A549 (cell line): ENCODE measurements around the gene MTG2.

Source experiments
- BHLHE40 ChIP-seq: IDR thresholded peaks from 2 replicates; pipeline ENCODE4 v1.6.1; 2012; ENCODE audit warnings: low read depth, low read length, inconsistent platforms
- CBX2 ChIP-seq: fragments of 200-600 bp; sonication (generic); IDR thresholded peaks from 2 replicates; pipeline ENCODE4 v1.6.1; 2016; ENCODE audit warnings: low read depth, mild to moderate bottlenecking, borderline replicate concordance
- CHD2 ChIP-seq: fragments of 150-350 bp; IDR thresholded peaks from 2 replicates; pipeline ENCODE4 v1.6.1; 2014; ENCODE audit warnings: low read length; ENCODE audit not compliant: partially characterized antibody
- CTCF ChIP-seq: fragments of >200 bp; sonication (Bioruptor Twin); formaldehyde crosslinking; IDR thresholded peaks from 3 replicates; pipeline ENCODE4 v1.5.1; 2016
- EHMT2 ChIP-seq: fragments of 200-600 bp; sonication (generic); IDR thresholded peaks from 2 replicates; pipeline ENCODE4 v1.6.1; 2016; ENCODE audit warnings: antibody characterized with exemption, low read depth, mild to moderate bottlenecking, moderate library complexity
- EP300 ChIP-seq, 2 experiments: fragments of >200 bp; sonication (Bioruptor Twin); formaldehyde crosslinking; IDR thresholded peaks; 2 replicates in 1 of 2; 3 replicates in 1 of 2; pipeline ENCODE4 v1.6.1; 2016 to 2017
- HEYL ChIP-seq: fragments of 250-450 bp; sonication (Bioruptor Pico); IDR thresholded peaks from 2 replicates; pipeline ENCODE4 v1.8.0; 2021; ENCODE audit warnings: mild to moderate bottlenecking, moderate library complexity
- HMGXB4 ChIP-seq: fragments of 250-450 bp; sonication (Bioruptor Pico); IDR thresholded peaks from 2 replicates; pipeline ENCODE4 v1.5.0; 2021; ENCODE audit warnings: mild to moderate bottlenecking, moderate library complexity, borderline replicate concordance
- KDM1A ChIP-seq: fragments of 200-600 bp; sonication (generic); IDR thresholded peaks from 2 replicates; pipeline ENCODE4 v1.6.1; 2016; ENCODE audit warnings: low read depth, mild to moderate bottlenecking
- MAX ChIP-seq: IDR thresholded peaks from 2 replicates; pipeline ENCODE4 v1.6.1; 2012
- POLR2A ChIP-seq: IDR thresholded peaks from 2 replicates; pipeline ENCODE4 v1.6.1; 2012; ENCODE audit warnings: mild to moderate bottlenecking, low read length
- REST ChIP-seq: fragments of 200-600 bp; sonication (generic); IDR thresholded peaks from 2 replicates; pipeline ENCODE4 v1.6.1; 2016; ENCODE audit warnings: antibody characterized with exemption, mild to moderate bottlenecking, moderate library complexity
- TP53 ChIP-seq: fragments of 250-450 bp; sonication (Bioruptor Pico); IDR thresholded peaks from 2 replicates; pipeline ENCODE4 v1.5.0; 2021; ENCODE audit warnings: mild to moderate bottlenecking, moderate library complexity
- ZFP36 ChIP-seq: fragments of 450-650 bp; IDR thresholded peaks from 2 replicates; pipeline ENCODE4 v1.6.1; 2014; ENCODE audit warnings: borderline replicate concordance; ENCODE audit not compliant: partially characterized antibody

GRCh38 chr20:62159839-62160238 lies 23.0 kb upstream of the MTG2 start:
- TF ChIP-seq CTCF = no peak
- no peak for TF ChIP-seq HMGXB4 (CRISPR knock-in tag)
- TF ChIP-seq EP300 (IDR thresholded peaks at IDR 0.05) = no peak
- TF ChIP-seq CBX2 = no peak
- TF ChIP-seq CHD2 = no peak
- TF ChIP-seq TP53 (CRISPR knock-in tag) = no peak
- no peak for TF ChIP-seq REST
- no peak for TF ChIP-seq ZFP36
- no peak for TF ChIP-seq HEYL (CRISPR knock-in tag)
- TF ChIP-seq BHLHE40 = no peak
- TF ChIP-seq EHMT2 = no peak
- no peak for TF ChIP-seq POLR2A
- no peak for TF ChIP-seq KDM1A
- TF ChIP-seq MAX = no peak
